GM21529 (cell line): ENCODE measurements around the gene LRMDA.

ENCODE experiments used
- ATAC-seq: cut with Tn5 transposase; IDR thresholded peaks from one replicate; pipeline ENCODE4 v1.9.1; 2021; ENCODE audit not compliant: unreplicated experiment

The LRMDA gene

GRCh38 chr10:76433161-76434005 is 1002.0 kb downstream of the LRMDA start:
- no peak for ATAC-seq

GRCh38 chr10:76435157-76435556 is 1003.7 kb downstream of the LRMDA start:
- ATAC-seq = no peak

- ATAC-seq = no peak
Measured at GRCh38 chr10:76436401-76436811, 1005.0 kb downstream of the LRMDA start.

- ATAC-seq = no peak
Measured at GRCh38 chr10:76436981-76437380, 1005.6 kb downstream of the LRMDA start.

GRCh38 chr10:76440426-76440825 is 1009.0 kb downstream of the LRMDA start:
- ATAC-seq = no peak

- no peak for ATAC-seq
Measured at GRCh38 chr10:76442113-76442512, 1010.7 kb downstream of the LRMDA start.

GRCh38 chr10:76444034-76444800 is 1012.8 kb downstream of the LRMDA start:
- no peak for ATAC-seq

GRCh38 chr10:76447578-76447977 is 1016.2 kb downstream of the LRMDA start:
- no peak for ATAC-seq

GRCh38 chr10:76451911-76452310 is 1020.5 kb downstream of the LRMDA start:
- no peak for ATAC-seq

GRCh38 chr10:76453332-76453731 is 1021.9 kb downstream of the LRMDA start:
- no peak for ATAC-seq

- ATAC-seq = no peak
Measured at GRCh38 chr10:76453997-76454396, 1022.6 kb downstream of the LRMDA start.

GRCh38 chr10:76454506-76455140 is 1023.2 kb downstream of the LRMDA start:
- no peak for ATAC-seq

- ATAC-seq = no peak
Measured at GRCh38 chr10:76456197-76456596, 1024.8 kb downstream of the LRMDA start.

GRCh38 chr10:76459016-76459730 is 1027.7 kb downstream of the LRMDA start:
- ATAC-seq = no peak

GRCh38 chr10:76461024-76461423 is 1029.6 kb downstream of the LRMDA start:
- no peak for ATAC-seq

- no peak for ATAC-seq
Measured at GRCh38 chr10:76463111-76463510, 1031.7 kb downstream of the LRMDA start.

- ATAC-seq = no peak
Measured at GRCh38 chr10:76466836-76467503, 1035.5 kb downstream of the LRMDA start.

- ATAC-seq = no peak
Measured at GRCh38 chr10:76469675-76470074, 1038.3 kb downstream of the LRMDA start.

GRCh38 chr10:76479103-76479790 is 1047.8 kb downstream of the LRMDA start:
- no peak for ATAC-seq

- no peak for ATAC-seq
Measured at GRCh38 chr10:76481178-76481577, 1049.8 kb downstream of the LRMDA start.
